GM12878 (cell line): Measurements from ENCODE around the gene TESPA1. TPM values are rescaled to one million over a fixed set of nuclear protein-coding genes. Genes with fewer than 3 reads are reported as not detected.

ENCODE experiments used
- ATAC-seq: fragments of 200-7000 bp; cut with Tn5 transposase; 3 replicates; pipeline ENCODE4 v1.9.1; 2020; ENCODE audit warnings: mild to moderate bottlenecking, moderate library complexity
- BruUV-seq: library from RNA; stranded (reverse); fragments of 400-500 nt; replicated peaks from 2 replicates; lab custom pipeline; 2021; lab: Mats Ljungman, UMichigan
- CTCF ChIA-PET: fragments of 300-600 bp; sonication (Branson Sonifier 250); formaldehyde crosslinking; extraction: SDS; loops from one replicate; lab custom pipeline; 2021; ENCODE audit warnings: inconsistent platforms; lab: Yijun Ruan, JAX
- POLR2A ChIA-PET: fragments of 350-600 bp; formaldehyde crosslinking; extraction: SDS; loops from one replicate; lab custom pipeline; 2021; ENCODE audit warnings: inconsistent platforms; lab: Charles Lee
- RAD21 ChIA-PET: fragments of 300-600 bp; sonication (Branson Sonifier 250); formaldehyde crosslinking; loops from one replicate; lab custom pipeline; 2023; ENCODE audit warnings: antibody characterized with exemption; ENCODE audit not compliant: unreplicated experiment; lab: Charles Lee
- SMC1A ChIA-PET: fragments of 300-600 bp; sonication (Branson Sonifier 250); formaldehyde crosslinking; loops from one replicate; lab custom pipeline; 2023; ENCODE audit not compliant: unreplicated experiment, uncharacterized antibody; lab: Charles Lee
- DNase-seq: peaks from one replicate; pipeline ENCODE4 v3.0.0-alpha.2; 2011; ENCODE audit warnings: low read depth, low spot score
- FAIRE-seq: peaks from 3 replicates; lab custom pipeline; 2011; peaks lifted over from hg19 to GRCh38; lab: Jason Lieb, UNC
- H2AFZ ChIP-seq: 2 replicates; pipeline ENCODE4 v1.6.0; 2011; ENCODE audit warnings: low read depth, low read length, control low read depth; ENCODE audit not compliant: control insufficient read depth
- H3K27ac ChIP-seq: 2 replicates; pipeline ENCODE4 v1.5.1; 2011; ENCODE audit warnings: control low read depth; ENCODE audit not compliant: control insufficient read depth, insufficient read depth
- H3K27me3 ChIP-seq, 2 experiments: replicated peaks in 1 of 2; 2 replicates each; pipeline versions ENCODE4 v1.6.0 to v1.6.1; 2011; ENCODE audit warnings: low read length in 1 of 2; ENCODE audit not compliant: control insufficient read depth in 2 of 2, insufficient read depth in 2 of 2
- H3K36me3 ChIP-seq, 2 experiments: 2 replicates each; pipeline ENCODE4 v1.5.1; 2011; ENCODE audit warnings: low read length in 1 of 2; ENCODE audit not compliant: control insufficient read depth in 2 of 2, insufficient read depth in 2 of 2
- H3K4me1 ChIP-seq: 2 replicates; pipeline ENCODE4 v1.6.1; 2011; ENCODE audit warnings: mild to moderate bottlenecking, low read length, moderate library complexity, mixed read lengths; ENCODE audit not compliant: control insufficient read depth, insufficient read depth
- H3K4me2 ChIP-seq: 2 replicates; pipeline ENCODE4 v1.6.0; 2011; ENCODE audit warnings: control low read depth; ENCODE audit not compliant: control insufficient read depth, insufficient read depth
- H3K4me3 ChIP-seq: fragments of 200-600 bp; sonication (generic); 2 replicates; pipeline ENCODE4 v1.5.1; 2016
- H3K79me2 ChIP-seq: 2 replicates; pipeline ENCODE4 v1.6.0; 2011; ENCODE audit warnings: low read length; ENCODE audit not compliant: control insufficient read depth, insufficient read depth
- H3K9ac ChIP-seq: 2 replicates; pipeline ENCODE4 v1.8.0; 2011; ENCODE audit warnings: low read length, control low read depth, mixed read lengths; ENCODE audit not compliant: control insufficient read depth, insufficient read depth
- H3K9me3 ChIP-seq: replicated peaks from 3 replicates; pipeline ENCODE4 v1.5.1; 2011; ENCODE audit warnings: mild to moderate bottlenecking, low read length; ENCODE audit not compliant: control insufficient read depth, insufficient read depth
- H4K20me1 ChIP-seq: 2 replicates; pipeline ENCODE4 v1.6.0; 2011; ENCODE audit not compliant: control insufficient read depth, insufficient read depth
- HCFC1 ChIP-seq: fragments of 150-350 bp; IDR thresholded peaks from 2 replicates; pipeline ENCODE4 v1.6.1; 2014; ENCODE audit warnings: low read length
- KDM1A ChIP-seq: fragments of 200-600 bp; sonication (generic); IDR thresholded peaks from 2 replicates; pipeline ENCODE4 v1.6.1; 2016; ENCODE audit warnings: borderline replicate concordance
- MEF2A ChIP-seq: IDR thresholded peaks from 2 replicates; pipeline ENCODE4 v1.6.1; 2011; ENCODE audit warnings: low read depth, mild to moderate bottlenecking, low read length, moderate library complexity; ENCODE audit not compliant: insufficient read depth
- NR2C1 ChIP-seq: fragments of 450-650 bp; IDR thresholded peaks from 2 replicates; pipeline ENCODE4 v1.6.1; 2017; ENCODE audit warnings: antibody characterized with exemption, mild to moderate bottlenecking, moderate library complexity
- POLR2AphosphoS5 ChIP-seq: IDR thresholded peaks from 2 replicates; pipeline ENCODE4 v1.6.1; 2011; ENCODE audit warnings: mild to moderate bottlenecking, low read length, inconsistent platforms
- SMC3 ChIP-seq: IDR thresholded peaks from 2 replicates; pipeline ENCODE4 v1.6.1; 2011; ENCODE audit warnings: low read length, improper control_type of control experiment, borderline replicate concordance
- SREBF1 ChIP-seq: IDR thresholded peaks from 2 replicates; pipeline ENCODE4 v1.6.1; 2012; ENCODE audit warnings: mild to moderate bottlenecking, low read length
- TARDBP ChIP-seq: IDR thresholded peaks from 2 replicates; pipeline ENCODE4 v1.6.1; 2016; ENCODE audit warnings: borderline replicate concordance
- TCF12 ChIP-seq: IDR thresholded peaks from 2 replicates; pipeline ENCODE4 v1.6.1; 2011; ENCODE audit warnings: low read depth, mild to moderate bottlenecking, low read length
- WGBS: methylation state at CpG from one replicate; pipeline ENCODE4 v1.1.6; 2016; ENCODE audit warnings: low lambda C conversion rate; ENCODE audit not compliant: insufficient replicate concordance, insufficient coverage; ENCODE audit errors: missing lambda C conversion rate; 5-methylcytosine and 5-hydroxymethylcytosine counted together
- in situ Hi-C: fragments of 300-500 bp; cut with MboI; formaldehyde crosslinking; loops from 9 replicates; pipeline ENCODE4 v1.14.3; 2018; ENCODE audit warnings: mixed read lengths
- intact Hi-C: fragments of 100-400 bp; cut with micrococcal nuclease; formaldehyde crosslinking; loops from one replicate; pipeline ENCODE4 v1.14.2; 2022; ENCODE audit not compliant: unreplicated experiment
- polyA plus RNA-seq, 11 experiments: library from polyadenylated mRNA; depleted of rRNA in 4 of 11; unstranded in 6 of 11; stranded (reverse) in 5 of 11; fragments of >200 nt; fragmentation: Nextera tagmentation in 4 of 11; fragmentation: Illumina TruSeq in 1 of 11; extraction: Ambion mirVana in 4 of 11; extraction: Trizol in 1 of 11; gene quantifications; 1 replicate in 1 of 11; 2 replicates in 10 of 11; pipeline versions ENCODE4 v1.2.1 to v1.2.3, GENCODE V29; 2011 to 2016; ENCODE audit warnings: inconsistent platforms in 2 of 11, missing spikeins in 2 of 11, low read depth in 1 of 11
- total RNA-seq, 4 experiments: library from RNA; depleted of rRNA in 3 of 4; stranded (reverse); fragments of >200 nt in 3 of 4; fragmentation: Illumina TruSeq in 1 of 4; extraction: Trizol in 1 of 4; gene quantifications; 2 replicates each; pipeline versions ENCODE4 v1.2.1 to v1.2.3, GENCODE V29; 2013 to 2021
- TF ChIP-seq, protein P1 (sequence below): IDR thresholded peaks from 2 replicates; pipeline ENCODE4 v1.6.1; 2012; ENCODE audit warnings: low read depth, low read length, improper control_type of control experiment

The TESPA1 gene
- total and polyA plus RNA-seq, 10 of the 15 experiments (the other 5 are each of a cell fraction or from before 2014, with no cell fraction given): 13.8 to 56.2 (median 23.9) TPM

GRCh38 chr12:54940727-54941315, 43.7 kb downstream of the TESPA1 start:
- CTCF ChIA-PET: interaction anchor here (0.5 to 1.7 kb wide), 2 partner anchors 17 to 540 kb away, joined by 3 read pairs; no protein-coding TSS in a partner anchor
- Histone ChIP-seq H2AFZ (no peak overlapping the region), H3K9me3 (no peaks in the 10 kb centered on the region; the same call in 1 of the 3 replicates), H3K4me2 (no peak overlapping the region), H3K27me3 (no peaks in the 10 kb centered on the region), H4K20me1 (no peaks in the 10 kb centered on the region), H3K4me3 (no peak overlapping the region), H3K36me3 (no peaks in the 10 kb centered on the region), H3K4me1 (peaks cover 3% of the 10 kb centered on the region), H3K9ac (no peak overlapping the region), H3K27ac (no peak overlapping the region), H3K79me2 (no peaks in the 10 kb centered on the region)
- no peak for DNase-seq
- intact Hi-C loops (no loop called here), in situ Hi-C loops (no loop called here)
- RAD21 ChIA-PET: no interaction called here
- FAIRE-seq: no peak
- SMC1A ChIA-PET: interaction anchor here (0.5 to 0.8 kb wide), 2 partner anchors 11 to 179 kb away, joined by 3 read pairs; no protein-coding TSS in a partner anchor
- POLR2A ChIA-PET: no interaction called here
- no TSS peak for BruUV-seq
- no peak for ATAC-seq
- TF ChIP-seq TCF12 (no peak), SREBF1 (no peak), MEF2A (no peak), NR2C1 (no peak), POLR2AphosphoS5 (no peak), TARDBP (no peak), SMC3 (no peak), KDM1A (no peak), HCFC1 (no peak)
- TF ChIP-seq, protein P1, sequence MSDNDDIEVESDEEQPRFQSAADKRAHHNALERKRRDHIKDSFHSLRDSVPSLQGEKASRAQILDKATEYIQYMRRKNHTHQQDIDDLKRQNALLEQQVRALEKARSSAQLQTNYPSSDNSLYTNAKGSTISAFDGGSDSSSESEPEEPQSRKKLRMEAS: no peak
- 50% methylated on average over 6 of the region's 6 CpGs for WGBS
